HepG2 (cell line): Measurements from ENCODE around the gene STPG4. TPM values are rescaled to one million over a fixed set of nuclear protein-coding genes. Genes with fewer than 3 reads are reported as not detected.

Experiments
- ATAC-seq: fragments of 200-7000 bp; cut with Tn5 transposase; 3 replicates; pipeline ENCODE4 v1.9.1; 2020; ENCODE audit warnings: mild to moderate bottlenecking, moderate library complexity
- BruUV-seq: library from RNA; stranded (reverse); fragments of 400-500 nt; replicated peaks from 2 replicates; lab custom pipeline; 2021; lab: Mats Ljungman, UMichigan
- CTCF ChIA-PET: fragments of 300-600 bp; formaldehyde crosslinking; extraction: SDS; loops from one replicate; lab custom pipeline; 2021; ENCODE audit warnings: low total read pairs, inconsistent platforms, low intra/inter-chr PET ratio; lab: Yijun Ruan, JAX
- POLR2A ChIA-PET: fragments of 350-600 bp; sonication (Branson Sonifier 250); formaldehyde crosslinking; loops from one replicate; lab custom pipeline; 2020; ENCODE audit warnings: antibody characterized with exemption, inconsistent platforms; lab: Yijun Ruan, JAX
- DNase-seq: peaks from one replicate; pipeline ENCODE4 v3.0.0-alpha.2; 2015; ENCODE audit warnings: low spot score
- FAIRE-seq: peaks from 3 replicates; lab custom pipeline; 2011; peaks lifted over from hg19 to GRCh38; lab: Jason Lieb, UNC
- H2AFZ ChIP-seq: one replicate; pipeline ENCODE4 v1.6.1; 2011; ENCODE audit warnings: low read length, inconsistent platforms
- H3K27ac ChIP-seq: fragments of 300-600 bp; 3 replicates; pipeline ENCODE4 v1.8.0; 2011; ENCODE audit warnings: mixed run types, mild to moderate bottlenecking, mixed read lengths, low read length, inconsistent platforms; ENCODE audit not compliant: insufficient read depth; ENCODE audit errors: extremely low read length
- H3K27me3 ChIP-seq, 2 experiments: fragments of 200-600 bp in 1 of 2; 2 replicates in 1 of 2; 3 replicates in 1 of 2; pipeline versions ENCODE4 v1.6.0 to v1.8.0; 2011; ENCODE audit warnings: low read length in 2 of 2, mild to moderate bottlenecking in 2 of 2, moderate library complexity in 2 of 2, inconsistent platforms in 1 of 2; ENCODE audit not compliant: insufficient read depth in 2 of 2, control insufficient read depth in 1 of 2
- H3K36me3 ChIP-seq, 2 experiments: fragments of 200-600 bp in 1 of 2; replicated peaks in 1 of 2; 2 replicates in 1 of 2; 3 replicates in 1 of 2; pipeline versions ENCODE4 v1.5.1 to v1.8.0; 2011; ENCODE audit warnings: low read length in 2 of 2, inconsistent platforms in 1 of 2; ENCODE audit not compliant: insufficient read depth in 2 of 2, control insufficient read depth in 1 of 2
- H3K4me1 ChIP-seq: 2 replicates; pipeline ENCODE4 v1.5.1; 2012; ENCODE audit warnings: low read length, inconsistent platforms; ENCODE audit not compliant: insufficient read depth
- H3K4me2 ChIP-seq: 2 replicates; pipeline ENCODE4 v1.6.0; 2011; ENCODE audit warnings: low read depth, low read length, inconsistent platforms
- H3K4me3 ChIP-seq, 3 experiments: fragments of 200-600 bp in 1 of 3; sonication (generic), shearing (Covaris generic) in 1 of 3; replicated peaks in 1 of 3; 2 replicates each; pipeline ENCODE4 v1.5.1; 2011 to 2016; ENCODE audit warnings: low read length in 3 of 3, inconsistent platforms in 2 of 3, low read depth in 2 of 3, mild to moderate bottlenecking in 2 of 3, control low read depth in 1 of 3, mixed read lengths in 1 of 3; ENCODE audit not compliant: insufficient read depth in 1 of 3
- H3K79me2 ChIP-seq: one replicate; pipeline ENCODE4 v1.6.1; 2011; ENCODE audit warnings: low read length, inconsistent platforms; ENCODE audit not compliant: insufficient read depth
- H3K9ac ChIP-seq: 2 replicates; pipeline ENCODE4 v1.6.0; 2011; ENCODE audit warnings: mild to moderate bottlenecking, low read depth, low read length, inconsistent platforms; ENCODE audit not compliant: insufficient read depth
- H3K9me3 ChIP-seq: 2 replicates; pipeline ENCODE4 v1.5.1; 2012; ENCODE audit warnings: mild to moderate bottlenecking, low read length
- H4K20me1 ChIP-seq: 2 replicates; pipeline ENCODE4 v1.6.0; 2011; ENCODE audit warnings: inconsistent platforms, mild to moderate bottlenecking, low read length, moderate library complexity; ENCODE audit not compliant: insufficient read depth
- BATF2 ChIP-seq: sonication (generic); formaldehyde crosslinking; IDR thresholded peaks from 2 replicates; pipeline ENCODE4 v1.8.0; 2022; ENCODE audit warnings: mild to moderate bottlenecking, missing genetic modification reagents, moderate library complexity
- ERF ChIP-seq: IDR thresholded peaks from 2 replicates; pipeline ENCODE4 v1.6.1; 2018; ENCODE audit warnings: missing biosample characterization, missing genetic modification reagents
- GLI4 ChIP-seq: sonication (generic); formaldehyde crosslinking; IDR thresholded peaks from 2 replicates; pipeline ENCODE4 v1.5.1; 2020; ENCODE audit warnings: missing genetic modification reagents, mild to moderate bottlenecking, moderate library complexity, borderline replicate concordance
- ISL2 ChIP-seq: sonication (generic); formaldehyde crosslinking; IDR thresholded peaks from 2 replicates; pipeline ENCODE4 v1.5.0; 2020; ENCODE audit warnings: missing genetic modification reagents
- KLF16 ChIP-seq, 2 experiments: sonication (generic) in 1 of 2; formaldehyde crosslinking in 1 of 2; IDR thresholded peaks; 2 replicates each; pipeline versions ENCODE4 v1.6.1 to v1.8.0; 2016 to 2023; ENCODE audit warnings: missing genetic modification reagents in 2 of 2, missing compliant biosample characterization in 1 of 2
- MXD1 ChIP-seq: sonication (generic); formaldehyde crosslinking; IDR thresholded peaks from 2 replicates; pipeline ENCODE4 v1.4.0; 2020; ENCODE audit warnings: mild to moderate bottlenecking, missing genetic modification reagents
- NFYB ChIP-seq: sonication (generic); formaldehyde crosslinking; IDR thresholded peaks from 2 replicates; pipeline ENCODE4 v1.4.0; 2020; ENCODE audit warnings: missing genetic modification reagents
- NONO ChIP-seq, 2 experiments: fragments of 450-650 bp in 1 of 2; sonication (generic) in 1 of 2; formaldehyde crosslinking in 1 of 2; IDR thresholded peaks in 1 of 2; conservative IDR thresholded peaks in 1 of 2; 2 replicates each; pipeline versions ENCODE4 v1.6.1 to v1.8.0; 2017 to 2022; ENCODE audit warnings: mild to moderate bottlenecking in 1 of 2, missing genetic modification reagents in 1 of 2, moderate library complexity in 1 of 2
- RFXAP ChIP-seq: sonication (generic); formaldehyde crosslinking; IDR thresholded peaks from 2 replicates; pipeline ENCODE4 v1.4.0; 2020; ENCODE audit warnings: missing genetic modification reagents, borderline replicate concordance
- SRSF1 ChIP-seq: fragments of 200-400 bp; formaldehyde crosslinking; optimal IDR thresholded peaks from 2 replicates; pipeline ENCODE3; 2017; ENCODE audit warnings: mild to moderate bottlenecking, low read depth, low read length, moderate library complexity
- ZNF251 ChIP-seq: sonication (generic); formaldehyde crosslinking; IDR thresholded peaks from 2 replicates; pipeline ENCODE4 v1.9.0; 2021; ENCODE audit warnings: mild to moderate bottlenecking, missing genetic modification reagents
- ZNF274 ChIP-seq: sonication (generic); formaldehyde crosslinking; IDR thresholded peaks from 2 replicates; pipeline ENCODE4 v1.5.1; 2020; ENCODE audit warnings: mild to moderate bottlenecking, missing genetic modification reagents
- ZNF34 ChIP-seq: sonication (generic); formaldehyde crosslinking; IDR thresholded peaks from 2 replicates; pipeline ENCODE4 v1.4.0; 2020; ENCODE audit warnings: mild to moderate bottlenecking, missing genetic modification reagents, borderline replicate concordance
- ZNF44 ChIP-seq: sonication (generic); formaldehyde crosslinking; IDR thresholded peaks from 2 replicates; pipeline ENCODE4 v1.5.1; 2020; ENCODE audit warnings: mild to moderate bottlenecking, missing genetic modification reagents
- WGBS: methylation state at CpG from one replicate; pipeline ENCODE4 v1.1.6; 2017; ENCODE audit warnings: low lambda C conversion rate; 5-methylcytosine and 5-hydroxymethylcytosine counted together
- in situ Hi-C: cut with HindIII; loops from 2 replicates; pipeline ENCODE4 v1.10.0; 2017; ENCODE audit warnings: low pct_unique_long_range_greater_than_20kb; ENCODE audit not compliant: extremely low pct_ligation_motif_present
- intact Hi-C: fragments of 100-400 bp; cut with micrococcal nuclease; formaldehyde crosslinking; loops from one replicate; pipeline ENCODE4 v1.10.0; 2022; ENCODE audit not compliant: unreplicated experiment
- polyA plus RNA-seq, 8 experiments: library from polyadenylated mRNA; depleted of rRNA in 3 of 8; stranded (reverse) in 7 of 8; unstranded in 1 of 8; fragments of >200 nt; fragmentation: Illumina TruSeq in 4 of 8; extraction: Trizol in 4 of 8; gene quantifications; 2 replicates each; pipeline versions ENCODE4 v1.2.1 to v1.2.3, GENCODE V29; 2011 to 2016; ENCODE audit warnings: low read depth in 4 of 8, missing spikeins in 1 of 8, mixed read lengths in 1 of 8; ENCODE audit not compliant: insufficient read depth in 1 of 8
- total RNA-seq, 5 experiments: library from RNA; depleted of rRNA; stranded (reverse); fragments of >200 nt; fragmentation: Illumina TruSeq; extraction: Trizol; gene quantifications; 2 replicates each; pipeline ENCODE4 v1.2.3, GENCODE V29; 2016; ENCODE audit warnings: low read depth in 1 of 5

The STPG4 gene
- total and polyA plus RNA-seq, 2 of the 13 experiments (the other 11 are each of a cell fraction or from before 2014, with no cell fraction given): 0.11 to 0.15 TPM

- 81% methylated on average over 2 of the region's 2 CpGs for WGBS
- no peak for FAIRE-seq
- DNase-seq: no peak
- no peak for TF ChIP-seq RFXAP
- TF ChIP-seq ERF (CRISPR knock-in tag): 0 out of 2 replicates have a peak, but pooled peaks have one; percentile 10
- TF ChIP-seq SRSF1: no peak
- no peak for TF ChIP-seq BATF2 (CRISPR knock-in tag)
- TF ChIP-seq ZNF251 (CRISPR knock-in tag): no peak
- TF ChIP-seq GLI4: 0 out of 2 replicates have a peak, but pooled peaks have one; percentile 80
- TF ChIP-seq ZNF44: 0 out of 2 replicates have a peak, but pooled peaks have one; percentile 33
- peak; percentile 19; the same call in 1 of the 2 replicates for TF ChIP-seq ZNF274
- no peak for TF ChIP-seq ISL2 (CRISPR knock-in tag)
- no peak for TF ChIP-seq ZNF34 (CRISPR knock-in tag)
- no peak for TF ChIP-seq MXD1 (CRISPR knock-in tag)
- no peak for TF ChIP-seq NFYB (CRISPR knock-in tag)
- TF ChIP-seq KLF16 (CRISPR knock-in tag; IDR thresholded peaks at IDR 0.05): peak in 1 of 2 experiments; percentile 0; a peak in 1 of 4 replicates
- no peak for TF ChIP-seq NONO (IDR thresholded peaks at IDR 0.05)
- TF ChIP-seq NONO (CRISPR knock-in tag; conservative IDR thresholded peaks at IDR 0.05): no peak
- TF ChIP-seq, all 625 proteins: peak for 5
- CTCF ChIA-PET: no interaction called here
- H3K79me2 ChIP-seq: no peaks in the 10 kb centered on the region
- peak overlapping the region; percentile 97 for H2AFZ ChIP-seq
- intact Hi-C loops: loop anchor here (5.0 kb wide), 1 partner anchor 34 kb away; no protein-coding TSS in a partner anchor
- H3K9ac ChIP-seq: peak overlapping the region; percentile 52
- no peaks in the 10 kb centered on the region for H3K36me3 ChIP-seq
- H3K27ac ChIP-seq: peak overlapping the region; percentile 57
- in situ Hi-C loops: no loop called here
- H3K27me3 ChIP-seq: no peaks in the 10 kb centered on the region
- no TSS peak for BruUV-seq
- POLR2A ChIA-PET: interaction anchor here (1.0 to 2.9 kb wide), 6 partner anchors 10 to 194 kb away, joined by 3 to 34 read pairs (median 4); no protein-coding TSS in a partner anchor
- peak; percentile 49 for ATAC-seq
- H3K4me3 ChIP-seq: peak overlapping the region in 1 of 3 experiments; percentile 30; a peak in 1 of 6 replicates
- H4K20me1 ChIP-seq: no peaks in the 10 kb centered on the region
- H3K4me2 ChIP-seq: peak overlapping the region; percentile 67; the same call in 1 of the 2 replicates
- no peaks in the 10 kb centered on the region for H3K9me3 ChIP-seq
- H3K4me1 ChIP-seq: peaks cover 44% of the 10 kb centered on the region
Measured at GRCh38 chr2:47128705-47129104, 26.4 kb downstream of the STPG4 start.
